ENCODE results near the gene REELD1.

The REELD1 gene

GRCh38 chr4:146265950-146266490 is 51.7 kb downstream of the REELD1 start:
- DNase-seq (ENCODE audit: low spot score) = no peak

- DNase-seq (ENCODE audit: low spot score) = no peak
These were observed 53.5 kb downstream of the REELD1 start for GRCh38 chr4:146267826-146268225.

DNA sequence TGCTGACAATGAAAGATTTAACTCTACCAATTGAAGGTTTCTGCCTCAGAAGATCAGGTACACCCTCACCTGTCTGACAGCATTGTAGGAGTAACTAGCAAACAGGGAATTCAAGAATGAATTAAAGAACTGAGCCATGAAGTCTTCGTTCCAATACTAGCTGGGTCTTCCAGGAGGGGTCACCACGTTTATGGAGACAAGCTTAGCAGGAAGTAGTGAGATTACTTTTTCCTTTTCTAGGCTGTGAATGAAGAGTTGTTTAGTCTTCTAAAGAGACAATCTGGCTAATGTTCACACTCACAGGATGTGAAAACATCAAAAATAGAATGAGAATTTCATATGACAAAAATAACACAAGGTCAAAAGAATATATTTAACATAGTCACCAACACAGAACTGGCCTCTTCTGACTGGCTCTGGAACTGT is 54.9 kb downstream of the REELD1 start:
- no peak for DNase-seq (ENCODE audit: low spot score)

- no peak for DNase-seq (ENCODE audit: low spot score)
These were observed 57.1 kb downstream of the REELD1 start for GRCh38 chr4:146271466-146271865.

DNA sequence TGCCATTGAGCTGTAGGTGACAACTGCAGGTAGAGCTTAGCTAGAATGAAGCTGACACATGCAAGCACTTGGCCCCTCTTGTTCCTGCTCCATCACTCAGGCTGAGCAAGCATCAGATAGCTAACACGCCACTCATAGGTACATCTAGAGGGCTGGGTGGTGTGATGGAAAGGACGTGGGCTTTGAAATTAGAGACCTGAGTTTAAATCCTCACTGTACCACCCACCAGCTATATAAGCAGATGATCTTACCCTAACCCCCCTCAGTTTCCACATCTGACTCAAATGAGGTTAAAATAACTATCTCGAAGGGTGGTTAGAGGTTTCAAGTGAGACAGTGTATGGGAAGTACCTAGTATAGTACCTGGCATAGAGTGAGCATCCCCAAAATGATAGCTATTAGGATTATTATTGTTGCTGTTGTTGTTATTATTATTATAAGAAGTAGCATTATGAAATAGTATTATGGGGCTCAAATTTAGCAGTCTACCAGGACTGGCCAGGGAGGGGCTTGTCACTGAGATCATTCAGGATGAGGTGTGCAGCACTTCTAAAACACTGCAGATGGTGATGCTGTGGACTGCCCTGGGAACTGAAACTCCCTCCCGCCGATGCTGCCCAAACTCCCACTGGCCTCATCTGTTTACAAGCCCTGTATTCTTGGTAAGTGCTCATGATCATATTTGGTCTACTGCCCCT is 59.0 kb downstream of the REELD1 start:
- DNase-seq (ENCODE audit: low spot score) = no peak

- no peak for DNase-seq (ENCODE audit: low spot score)
These were observed 60.4 kb downstream of the REELD1 start for GRCh38 chr4:146274774-146275173.

- DNase-seq (ENCODE audit: low spot score) = no peak
These were observed 61.0 kb downstream of the REELD1 start for GRCh38 chr4:146275370-146275769.

GRCh38 chr4:146278986-146279385 is 64.6 kb downstream of the REELD1 start:
- DNase-seq (ENCODE audit: low spot score) = no peak
